IPS-11a (cell line): Measurements from ENCODE around the gene ELAC2.

Experiments
- H3K4me3 ChIP-seq: one replicate; pipeline ENCODE4 v1.5.1; 2013; ENCODE audit warnings: low read depth, low read length, control low read depth

Gene ELAC2, protein sequence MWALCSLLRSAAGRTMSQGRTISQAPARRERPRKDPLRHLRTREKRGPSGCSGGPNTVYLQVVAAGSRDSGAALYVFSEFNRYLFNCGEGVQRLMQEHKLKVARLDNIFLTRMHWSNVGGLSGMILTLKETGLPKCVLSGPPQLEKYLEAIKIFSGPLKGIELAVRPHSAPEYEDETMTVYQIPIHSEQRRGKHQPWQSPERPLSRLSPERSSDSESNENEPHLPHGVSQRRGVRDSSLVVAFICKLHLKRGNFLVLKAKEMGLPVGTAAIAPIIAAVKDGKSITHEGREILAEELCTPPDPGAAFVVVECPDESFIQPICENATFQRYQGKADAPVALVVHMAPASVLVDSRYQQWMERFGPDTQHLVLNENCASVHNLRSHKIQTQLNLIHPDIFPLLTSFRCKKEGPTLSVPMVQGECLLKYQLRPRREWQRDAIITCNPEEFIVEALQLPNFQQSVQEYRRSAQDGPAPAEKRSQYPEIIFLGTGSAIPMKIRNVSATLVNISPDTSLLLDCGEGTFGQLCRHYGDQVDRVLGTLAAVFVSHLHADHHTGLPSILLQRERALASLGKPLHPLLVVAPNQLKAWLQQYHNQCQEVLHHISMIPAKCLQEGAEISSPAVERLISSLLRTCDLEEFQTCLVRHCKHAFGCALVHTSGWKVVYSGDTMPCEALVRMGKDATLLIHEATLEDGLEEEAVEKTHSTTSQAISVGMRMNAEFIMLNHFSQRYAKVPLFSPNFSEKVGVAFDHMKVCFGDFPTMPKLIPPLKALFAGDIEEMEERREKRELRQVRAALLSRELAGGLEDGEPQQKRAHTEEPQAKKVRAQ

GRCh38 chr17:13017655-13018459, at the start of gene ELAC2:
Gene ELAC2 (minus strand): TSS chr17:13018027. CDS start chr17:13017947, 80 bp downstream.
- H3K4me3 ChIP-seq, result peak within 1 kb of the TSS; percentile 81

GRCh38 chr17:13065032-13065431, 47.2 kb upstream of the ELAC2 start:
- H3K4me3 ChIP-seq, result no peak overlapping the region

DNA sequence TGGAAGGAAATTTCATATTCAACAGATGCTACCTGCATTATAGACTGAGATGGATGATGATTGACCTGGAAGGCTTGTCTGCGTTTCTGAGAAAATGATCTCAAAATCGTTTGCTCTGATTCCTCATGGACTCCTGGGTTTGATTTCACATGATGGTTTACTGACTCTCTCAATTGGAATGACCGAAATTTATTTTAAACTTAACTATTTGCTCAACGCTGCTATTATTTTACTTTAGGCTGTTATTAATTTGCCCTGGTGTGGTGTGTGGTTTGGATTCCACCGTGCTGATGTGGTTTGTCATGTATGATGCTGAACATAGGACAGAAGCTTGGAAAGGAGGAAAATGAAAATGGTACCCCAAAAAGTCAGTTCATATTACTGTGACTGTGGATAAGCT, 37.3 kb upstream of the ELAC2 start:
- no peak overlapping the region for H3K4me3 ChIP-seq

DNA sequence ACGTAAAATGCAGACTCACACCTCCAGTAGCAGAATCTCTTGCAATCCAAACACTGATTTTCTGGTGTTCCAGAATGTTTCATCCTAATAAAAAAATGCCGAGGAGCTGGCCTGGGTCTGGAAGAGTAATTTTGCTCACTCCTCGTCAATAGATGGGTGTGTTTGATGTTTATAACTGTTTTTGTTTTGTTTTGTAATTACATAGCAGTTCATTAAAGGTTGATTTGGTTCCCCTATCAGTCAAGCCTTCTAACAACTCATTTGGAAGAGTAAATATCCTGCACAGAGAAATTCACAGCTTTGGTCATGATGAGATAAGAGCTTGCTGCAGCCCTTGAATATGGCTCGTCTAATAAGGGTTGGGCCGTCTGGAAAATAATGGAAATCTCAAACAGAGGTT, 36.8 kb upstream of the ELAC2 start:
- no peak overlapping the region for H3K4me3 ChIP-seq

GRCh38 chr17:13051915-13052314, 34.1 kb upstream of the ELAC2 start:
- H3K4me3 ChIP-seq, result no peak overlapping the region

GRCh38 chr17:13047011-13047606, 29.3 kb upstream of the ELAC2 start:
- H3K4me3 ChIP-seq, result no peak overlapping the region

DNA sequence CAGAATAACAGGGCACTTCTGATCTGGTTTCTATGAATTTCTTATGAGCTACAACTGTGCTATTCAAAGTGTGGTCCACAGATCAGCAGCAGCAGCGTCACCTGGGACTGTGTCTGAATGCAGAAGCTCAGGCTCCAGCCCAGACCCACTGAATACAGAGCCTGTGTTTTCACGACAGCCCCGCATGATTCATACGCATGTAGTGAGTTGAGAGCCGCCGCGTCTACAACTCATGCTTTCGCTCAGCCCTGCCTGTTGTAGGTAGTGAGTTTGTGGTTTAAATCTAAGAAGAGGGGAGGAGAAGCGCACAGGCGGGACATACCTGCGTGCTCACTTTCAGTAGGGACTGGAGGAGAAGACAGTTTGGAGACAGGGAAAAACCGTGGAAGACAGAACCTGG, 28.5 kb upstream of the ELAC2 start:
- H3K4me3 ChIP-seq, result no peak overlapping the region

DNA sequence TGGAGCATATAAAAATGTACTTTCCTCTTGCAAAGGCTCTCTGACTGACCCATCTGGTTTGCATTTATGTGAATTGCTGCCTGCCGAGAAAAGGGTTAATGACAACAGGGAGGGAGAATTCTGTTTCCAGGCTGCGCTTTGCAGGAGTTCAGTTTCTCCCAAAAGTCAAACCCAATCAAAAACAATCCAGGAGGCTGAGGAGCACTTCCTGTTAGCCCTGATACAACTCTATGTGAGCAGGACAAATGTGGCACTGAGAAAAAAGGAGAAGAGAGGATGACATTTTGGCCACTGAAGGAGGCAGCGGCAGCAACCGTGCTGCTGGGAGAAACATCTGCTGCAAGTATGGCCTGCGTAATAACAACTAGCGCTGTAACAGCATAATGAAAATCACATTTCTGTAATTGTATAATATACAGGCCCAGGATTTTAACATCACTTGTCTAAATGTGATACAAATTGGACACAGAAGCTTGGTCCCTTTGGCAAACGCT, 26.8 kb upstream of the ELAC2 start:
- no peak overlapping the region for H3K4me3 ChIP-seq

DNA sequence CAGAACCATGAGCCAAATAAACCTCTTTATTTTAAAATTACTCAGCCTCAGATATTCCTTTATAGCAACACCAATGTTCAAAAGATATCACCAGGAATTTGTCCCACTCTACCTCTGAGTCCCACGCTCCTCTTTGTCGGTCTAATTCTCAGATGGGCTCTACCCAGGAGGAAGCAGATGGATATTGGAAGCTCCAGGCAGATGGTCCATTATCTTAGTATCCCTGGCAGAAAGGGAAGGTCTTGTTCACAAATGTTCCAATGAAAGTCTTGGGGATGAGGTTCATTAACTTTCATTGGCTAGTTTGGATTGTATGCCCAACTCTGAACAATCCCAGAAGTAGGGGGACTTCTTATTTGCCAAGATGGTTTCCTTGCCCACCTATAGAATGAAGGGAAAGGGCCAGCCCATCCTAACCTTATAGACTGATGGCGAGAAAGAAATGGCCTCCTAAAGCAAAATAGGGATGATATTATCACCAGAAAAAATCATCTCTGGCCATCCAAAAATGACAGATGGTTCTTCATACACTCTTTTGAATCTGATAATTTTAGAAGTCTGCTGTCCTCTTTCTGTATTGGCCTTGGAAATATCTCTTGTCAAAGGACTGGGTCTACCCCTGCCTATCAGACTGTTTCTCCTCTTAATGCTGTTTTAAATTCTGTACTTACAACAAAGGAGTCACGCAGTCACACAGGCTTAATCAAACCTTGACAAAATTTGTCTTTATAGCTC, 21.3 kb upstream of the ELAC2 start:
- no peak overlapping the region for H3K4me3 ChIP-seq

DNA sequence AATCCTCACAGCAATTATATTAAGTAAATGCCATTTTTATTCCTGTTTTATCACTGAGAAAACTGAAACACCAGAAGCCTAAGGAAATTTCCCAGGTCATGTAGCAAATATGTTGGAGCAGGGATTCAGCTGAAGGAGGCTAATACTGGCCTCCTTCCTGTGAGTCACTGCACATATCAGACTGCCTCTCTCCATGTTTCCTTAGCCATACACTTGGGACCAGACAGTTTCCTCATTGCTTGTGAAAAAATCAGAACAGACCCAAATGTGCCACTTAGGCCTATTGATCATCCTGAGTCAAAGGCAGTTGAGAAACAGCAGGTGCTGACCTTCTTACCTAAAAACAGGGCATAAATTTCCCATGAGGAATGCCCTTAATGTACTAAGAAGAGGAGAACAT, 18.9 kb upstream of the ELAC2 start:
- no peak overlapping the region for H3K4me3 ChIP-seq

DNA sequence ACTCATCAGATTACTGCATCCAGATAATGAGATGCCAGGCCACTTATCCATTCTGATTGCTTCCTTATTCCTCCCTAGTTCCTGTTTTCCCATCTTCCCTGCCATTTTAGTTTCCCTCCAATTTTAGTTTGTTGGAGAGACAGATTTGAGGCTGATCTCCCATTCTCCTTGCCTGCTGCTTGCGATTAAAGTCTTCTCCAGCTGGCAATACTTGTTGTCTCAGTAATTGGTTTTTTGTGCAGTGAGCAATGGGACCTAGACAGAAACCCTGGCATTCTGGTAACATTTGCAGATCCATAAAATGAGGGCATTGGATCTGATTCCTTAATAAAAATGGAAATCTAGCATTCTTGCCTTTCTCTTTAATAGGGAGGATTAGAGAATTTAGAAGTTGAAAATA, 17.6 kb upstream of the ELAC2 start:
- no peak overlapping the region for H3K4me3 ChIP-seq

GRCh38 chr17:13031718-13032350, 14.0 kb upstream of the ELAC2 start:
- no peak overlapping the region for H3K4me3 ChIP-seq

GRCh38 chr17:13030459-13031300, 12.9 kb upstream of the ELAC2 start:
- no peak overlapping the region for H3K4me3 ChIP-seq

DNA sequence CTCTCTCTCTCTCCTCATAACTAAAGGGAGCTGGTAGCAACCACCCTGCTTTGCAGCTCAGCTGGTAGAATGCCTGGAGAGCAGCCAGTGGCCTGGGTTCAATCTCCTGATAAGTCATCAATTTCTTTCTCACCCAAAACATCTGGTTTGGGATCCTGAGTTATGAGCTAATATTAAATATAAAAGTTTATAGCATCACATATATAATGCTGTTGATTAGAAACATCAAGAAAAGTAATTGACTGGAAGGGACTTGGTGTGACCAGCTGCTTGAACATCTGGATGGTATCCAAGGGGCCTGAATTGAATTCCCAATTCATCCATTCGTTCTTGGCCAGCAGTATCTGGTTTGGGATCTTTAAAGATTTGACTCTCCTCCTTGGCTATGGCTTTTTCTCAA, 12.2 kb upstream of the ELAC2 start:
- no peak overlapping the region for H3K4me3 ChIP-seq

DNA sequence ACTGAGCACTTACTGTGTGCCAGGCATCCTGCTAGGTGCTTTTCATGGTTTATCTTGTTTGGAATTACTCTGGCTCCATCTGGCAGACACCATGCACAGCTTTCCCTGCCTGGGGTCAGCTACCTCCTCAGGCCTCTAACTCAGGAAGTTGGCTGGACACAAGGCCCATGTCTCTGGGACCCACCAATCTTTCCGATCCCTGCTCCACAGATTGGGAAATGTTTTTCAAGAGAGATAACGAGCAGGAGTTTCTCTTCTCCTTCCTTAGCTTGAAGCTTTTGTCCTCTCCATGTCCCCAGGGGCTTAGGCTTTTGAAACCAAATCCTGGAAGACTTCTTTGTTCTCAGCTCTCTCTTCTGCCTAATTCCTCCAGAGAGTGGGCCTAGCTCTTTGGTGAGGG, 11.5 kb upstream of the ELAC2 start:
- no peak overlapping the region for H3K4me3 ChIP-seq

DNA sequence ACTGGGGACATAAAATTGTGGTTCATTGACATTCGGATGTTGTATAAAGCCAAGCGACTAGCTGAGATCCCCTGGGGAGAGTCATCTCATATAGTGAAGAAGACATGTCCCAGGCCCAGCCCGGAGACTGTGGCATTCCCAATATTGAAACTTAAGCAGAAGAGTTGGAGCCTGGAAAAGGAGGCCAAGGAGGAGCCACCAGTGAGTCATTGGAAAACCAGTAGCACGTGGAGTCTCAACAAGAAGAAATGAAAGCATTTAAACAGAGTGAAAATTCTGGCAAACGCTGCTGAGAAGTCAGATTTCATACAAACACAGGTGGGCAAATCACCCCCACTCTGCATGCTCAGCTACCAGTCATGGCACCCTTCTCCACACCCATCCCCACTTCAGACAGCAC, 9.4 kb upstream of the ELAC2 start:
- H3K4me3 ChIP-seq, result no peak overlapping the region

- H3K4me3 ChIP-seq, result no peak overlapping the region
These were observed 7.9 kb upstream of the ELAC2 start for GRCh38 chr17:13025687-13026086.

DNA sequence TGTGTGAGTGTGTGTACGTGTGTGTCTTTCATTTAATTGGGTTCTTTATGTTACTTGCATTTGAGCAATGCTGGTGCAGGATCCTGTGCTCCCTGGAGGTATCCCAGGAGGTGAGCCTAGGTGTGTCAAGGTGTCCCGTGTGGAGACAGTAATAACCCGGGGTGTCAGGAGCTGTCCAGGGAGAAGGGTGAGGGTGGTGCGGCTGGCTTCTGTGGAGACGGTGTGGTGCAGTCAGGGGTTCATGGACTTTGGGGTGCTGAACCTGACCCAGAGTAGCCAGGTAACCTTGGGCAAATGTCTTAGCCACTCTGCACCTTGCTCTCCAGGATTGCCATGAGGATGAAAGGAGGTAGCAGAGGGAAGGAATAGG, 7.4 kb upstream of the ELAC2 start:
- no peak overlapping the region for H3K4me3 ChIP-seq
